GM19043 (cell line): ENCODE data around the gene C4orf50.

Experiments
- ATAC-seq: cut with Tn5 transposase; IDR thresholded peaks from one replicate; pipeline ENCODE4 v1.9.1; 2021; ENCODE audit warnings: low read depth; ENCODE audit not compliant: unreplicated experiment

C4orf50 gene

DNA sequence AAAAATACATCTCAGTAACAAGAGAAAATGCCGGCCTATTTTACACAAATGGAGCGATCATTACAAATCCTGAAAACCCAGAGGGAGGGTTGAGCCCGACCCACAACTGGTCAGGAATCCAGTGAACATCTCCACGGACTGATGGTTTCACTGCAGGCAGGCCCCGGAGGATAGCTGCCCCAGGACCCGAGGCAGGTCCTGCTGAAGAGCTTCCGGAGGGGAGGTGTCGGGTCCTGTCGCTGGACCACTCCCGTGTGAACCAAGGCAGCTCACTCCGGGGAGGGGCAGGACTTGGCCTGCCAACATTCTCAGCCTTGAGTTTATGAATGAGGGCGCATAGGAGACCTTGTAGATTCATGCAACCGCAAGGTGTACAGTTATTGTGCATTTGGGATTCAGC, 120.6 kb downstream of the C4orf50 start:
- no peak for ATAC-seq

- ATAC-seq, result no peak
These were observed 122.9 kb downstream of the C4orf50 start for GRCh38 chr4:5895287-5895686.

DNA sequence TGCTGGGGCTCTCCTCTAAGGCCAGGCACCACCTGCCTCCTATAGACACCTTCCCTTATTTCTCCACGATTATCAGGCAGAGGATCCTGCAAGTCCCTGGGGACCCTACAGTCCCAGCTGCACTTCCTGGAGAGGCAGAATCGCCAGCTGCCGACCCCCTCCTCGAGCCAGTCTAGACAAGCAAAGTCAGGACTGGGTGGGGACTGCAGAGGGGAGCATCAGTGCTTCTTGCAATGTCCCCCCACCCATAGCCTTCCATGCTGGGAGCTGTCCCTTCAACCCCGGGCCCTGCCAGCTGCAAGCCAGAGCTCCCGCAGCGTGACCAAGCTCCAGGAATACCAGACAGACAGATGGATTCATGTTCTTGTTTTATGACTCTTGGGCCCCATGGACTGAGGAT, 124.0 kb downstream of the C4orf50 start:
- no peak for ATAC-seq

- ATAC-seq, result no peak
These were observed 124.6 kb downstream of the C4orf50 start for GRCh38 chr4:5893591-5893990.

GRCh38 chr4:5893004-5893580, 125.1 kb downstream of the C4orf50 start, which contains the start of gene CRMP1:
Gene CRMP1 (minus strand): TSS chr4:5893086. CDS start chr4:5892969, 117 bp downstream.
- ATAC-seq, result no peak

GRCh38 chr4:5892323-5893003, 125.8 kb downstream of the C4orf50 start:
- ATAC-seq, result no peak

GRCh38 chr4:5891563-5892322, 126.5 kb downstream of the C4orf50 start:
- ATAC-seq, result no peak

GRCh38 chr4:5890063-5890727, 128.0 kb downstream of the C4orf50 start:
- ATAC-seq, result no peak

DNA sequence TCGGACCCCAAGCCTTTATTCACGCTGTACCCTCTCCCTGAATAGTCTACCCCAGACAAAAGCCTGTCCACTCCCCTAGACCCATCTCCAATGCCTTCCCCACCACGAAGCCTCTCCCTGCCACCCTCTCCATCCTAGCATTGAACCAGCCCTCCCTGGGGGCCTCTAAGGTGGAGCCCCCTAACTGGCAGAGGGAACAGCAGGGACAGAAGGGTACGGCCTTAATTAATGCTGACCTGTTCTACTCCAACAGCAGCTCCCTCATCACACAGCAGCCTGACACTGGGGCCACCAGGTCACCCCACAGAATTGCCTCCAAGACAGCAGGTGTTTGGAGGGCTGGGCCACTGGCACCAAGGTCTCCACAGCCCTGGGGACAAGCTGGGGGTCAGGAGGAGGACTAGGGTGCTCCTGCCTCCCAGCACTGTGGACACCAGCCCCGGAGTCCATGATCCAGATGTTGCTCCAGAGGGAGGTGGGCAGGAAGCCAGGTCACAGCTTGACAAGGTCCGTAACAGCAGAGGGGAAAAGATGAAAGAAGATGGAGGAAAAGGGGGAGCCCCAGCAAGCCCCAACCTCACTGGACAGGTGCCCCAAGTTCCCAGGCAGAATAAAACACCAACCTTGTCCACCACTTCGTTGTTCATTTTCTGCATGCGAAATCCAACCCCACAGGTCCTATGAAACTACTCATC, 129.1 kb downstream of the C4orf50 start:
- ATAC-seq, result no peak

GRCh38 chr4:5888222-5889001, 129.8 kb downstream of the C4orf50 start:
- ATAC-seq, result no peak

- ATAC-seq, result no peak
These were observed 130.6 kb downstream of the C4orf50 start for GRCh38 chr4:5887361-5888221.

- no peak for ATAC-seq
These were observed 131.2 kb downstream of the C4orf50 start for GRCh38 chr4:5887011-5887360.

DNA sequence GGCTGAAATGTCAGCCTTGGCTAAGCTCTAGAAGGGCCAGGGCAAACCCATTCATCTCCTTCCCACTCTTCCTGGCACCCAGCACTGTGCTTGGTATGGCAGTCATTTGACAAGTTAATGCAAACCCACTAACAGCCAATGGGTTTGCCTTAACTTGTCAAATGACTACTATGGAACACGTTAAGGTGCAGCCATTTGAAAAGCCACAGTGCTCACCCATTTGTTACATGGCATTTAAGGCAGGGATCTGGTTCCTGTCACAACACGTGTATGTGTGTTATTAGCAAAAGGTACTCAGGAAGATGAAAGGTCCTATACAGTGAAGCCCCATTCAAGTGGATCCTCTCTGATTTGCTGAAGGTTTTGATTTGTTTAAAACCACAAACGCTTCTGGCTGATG, 132.5 kb downstream of the C4orf50 start:
- no peak for ATAC-seq

- ATAC-seq, result no peak
These were observed 133.4 kb downstream of the C4orf50 start for GRCh38 chr4:5884796-5885195.

- ATAC-seq, result no peak
These were observed 134.3 kb downstream of the C4orf50 start for GRCh38 chr4:5883916-5884315.

DNA sequence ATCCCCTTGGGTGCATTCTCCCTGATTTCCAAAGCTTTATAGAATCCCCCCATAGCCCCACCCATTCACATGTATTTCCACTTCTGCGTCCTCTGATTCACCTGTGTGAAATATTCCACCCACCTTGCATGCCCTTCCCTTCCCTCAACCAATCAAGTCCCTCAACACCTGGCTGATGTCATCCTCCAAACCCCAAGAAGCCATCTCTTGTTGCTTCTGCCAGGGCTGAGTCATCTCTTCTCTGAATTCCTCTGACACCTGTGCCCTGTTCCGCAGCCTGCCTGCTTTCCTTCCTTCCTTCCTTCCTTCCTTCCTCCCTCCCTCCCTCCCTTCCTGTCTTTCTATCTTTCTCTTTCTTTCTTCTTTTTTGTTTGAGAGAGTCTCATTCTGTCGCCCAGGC, 135.3 kb downstream of the C4orf50 start:
- no peak for ATAC-seq

DNA sequence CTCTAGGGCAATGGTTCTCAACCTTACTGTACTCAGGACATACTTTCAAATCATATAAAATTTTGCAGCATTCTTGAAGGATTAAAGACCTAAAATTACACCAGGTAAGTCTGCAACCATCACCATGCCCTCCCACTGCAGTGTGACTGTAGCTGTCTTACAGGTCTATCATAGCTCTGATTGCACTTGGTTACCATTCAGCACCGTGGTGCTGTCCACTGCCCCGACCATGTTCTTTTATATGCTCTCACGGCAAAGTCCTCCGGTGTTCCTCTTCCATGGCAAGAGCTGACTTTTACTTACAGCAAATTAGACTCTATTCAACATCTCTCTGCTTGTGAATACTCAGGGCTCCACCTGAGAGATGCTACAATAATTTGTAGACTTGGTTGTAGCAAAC, 136.9 kb downstream of the C4orf50 start:
- no peak for ATAC-seq

DNA sequence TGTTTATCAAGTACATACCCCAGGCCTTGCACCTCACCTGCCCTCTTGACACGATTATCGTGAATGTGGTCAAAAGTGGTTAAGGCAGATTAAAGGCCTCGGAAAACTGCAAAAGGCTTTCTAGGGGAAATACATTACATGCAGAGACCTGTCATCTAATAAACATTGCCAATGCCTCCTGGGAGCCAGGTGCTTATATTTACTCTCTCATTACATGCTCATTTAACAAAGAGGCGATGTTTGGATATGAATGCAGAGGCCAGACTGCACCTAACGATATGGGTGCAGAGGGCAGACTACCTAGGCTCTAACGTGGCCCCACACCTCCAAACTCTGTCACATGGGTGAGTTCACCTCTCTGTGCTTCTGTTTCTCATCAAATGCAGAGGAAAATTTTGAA, 139.9 kb downstream of the C4orf50 start:
- ATAC-seq, result no peak

DNA sequence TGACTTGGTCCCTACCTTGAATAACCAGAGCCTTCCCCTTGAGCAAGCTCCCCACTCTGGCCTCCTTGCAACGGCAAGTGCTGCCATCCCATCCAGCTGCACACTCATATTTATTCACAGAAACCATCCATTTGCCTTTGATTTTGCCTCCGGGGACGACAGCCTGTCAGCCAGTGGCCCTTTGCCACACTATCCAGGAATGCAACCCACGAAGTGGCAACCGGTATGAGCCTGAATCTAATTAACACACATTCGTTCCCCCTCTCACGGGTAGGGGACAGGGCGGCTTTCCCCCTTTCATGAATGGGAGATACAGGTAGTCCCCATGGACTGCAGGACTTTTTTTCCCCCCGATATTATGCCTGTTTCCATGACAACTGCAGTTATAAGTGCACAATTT, 140.8 kb downstream of the C4orf50 start:
- no peak for ATAC-seq
